ENCODE results near the gene ANAPC2. TPM values are rescaled to one million over a fixed set of nuclear protein-coding genes. Genes with fewer than 3 reads are reported as not detected.

The ANAPC2 gene
- polyA plus RNA-seq, 2 of the 4 experiments (the other 2 are of a cell fraction) = 17.5 to 40.7 TPM

GRCh38 chr9:137138058-137138721 lies 50.2 kb downstream of the ANAPC2 start:
- CTCF ChIA-PET = interaction anchor here (0.6 to 2.3 kb wide), 12 partner anchors 9 to 109 kb away, joined by 3 to 9 read pairs (median 3); partner anchors contain the start of genes RNF224 and SSNA1
- Histone ChIP-seq H3K9me3 (no peaks in the 10 kb centered on the region), H3K4me2 (peak overlapping the region; percentile 47), H3K4me3 (no peak overlapping the region), H3K4me1 (peaks cover 10% of the 10 kb centered on the region; the same call in 1 of the 3 replicates), H3K27ac (no peak overlapping the region)
- FAIRE-seq (no peak), DNase-seq (ENCODE audit: low read depth in 1 of 2, low spot score in 1 of 2) (peak in 1 of 2 experiments; percentile 39), ATAC-seq (peak in 1 of 2 experiments; percentile 38; a peak in 3 of 6 replicates)
- no peak for TF ChIP-seq HMGXB4 (CRISPR knock-in tag; IDR thresholded peaks at IDR 0.05; ENCODE audit: borderline replicate concordance)
- TF ChIP-seq ZNF302 (CRISPR knock-in tag; IDR thresholded peaks at IDR 0.05) = no peak
- no peak for TF ChIP-seq CTCF (IDR thresholded peaks at IDR 0.05)
- TF ChIP-seq ZSCAN20 (CRISPR knock-in tag; IDR thresholded peaks at IDR 0.05) = no peak
- no peak for TF ChIP-seq CBX8 (IDR thresholded peaks at IDR 0.05)
- no peak for TF ChIP-seq HOXB13 (CRISPR knock-in tag; IDR thresholded peaks at IDR 0.05; ENCODE audit: low read depth)
- no peak for TF ChIP-seq JUN (IDR thresholded peaks at IDR 0.05)
- no peak for TF ChIP-seq BHLHE40 (IDR thresholded peaks at IDR 0.05; ENCODE audit: low read depth, low read length)
- no peak for TF ChIP-seq HEYL (CRISPR knock-in tag; IDR thresholded peaks at IDR 0.05)
- no peak for TF ChIP-seq RFX5 (IDR thresholded peaks at IDR 0.05)
- no peak for TF ChIP-seq CHD4 (IDR thresholded peaks at IDR 0.05; ENCODE audit: borderline replicate concordance)
- TF ChIP-seq ESRRA (IDR thresholded peaks at IDR 0.05; ENCODE audit: borderline replicate concordance, low read length) = no peak
- TF ChIP-seq, protein P1, sequence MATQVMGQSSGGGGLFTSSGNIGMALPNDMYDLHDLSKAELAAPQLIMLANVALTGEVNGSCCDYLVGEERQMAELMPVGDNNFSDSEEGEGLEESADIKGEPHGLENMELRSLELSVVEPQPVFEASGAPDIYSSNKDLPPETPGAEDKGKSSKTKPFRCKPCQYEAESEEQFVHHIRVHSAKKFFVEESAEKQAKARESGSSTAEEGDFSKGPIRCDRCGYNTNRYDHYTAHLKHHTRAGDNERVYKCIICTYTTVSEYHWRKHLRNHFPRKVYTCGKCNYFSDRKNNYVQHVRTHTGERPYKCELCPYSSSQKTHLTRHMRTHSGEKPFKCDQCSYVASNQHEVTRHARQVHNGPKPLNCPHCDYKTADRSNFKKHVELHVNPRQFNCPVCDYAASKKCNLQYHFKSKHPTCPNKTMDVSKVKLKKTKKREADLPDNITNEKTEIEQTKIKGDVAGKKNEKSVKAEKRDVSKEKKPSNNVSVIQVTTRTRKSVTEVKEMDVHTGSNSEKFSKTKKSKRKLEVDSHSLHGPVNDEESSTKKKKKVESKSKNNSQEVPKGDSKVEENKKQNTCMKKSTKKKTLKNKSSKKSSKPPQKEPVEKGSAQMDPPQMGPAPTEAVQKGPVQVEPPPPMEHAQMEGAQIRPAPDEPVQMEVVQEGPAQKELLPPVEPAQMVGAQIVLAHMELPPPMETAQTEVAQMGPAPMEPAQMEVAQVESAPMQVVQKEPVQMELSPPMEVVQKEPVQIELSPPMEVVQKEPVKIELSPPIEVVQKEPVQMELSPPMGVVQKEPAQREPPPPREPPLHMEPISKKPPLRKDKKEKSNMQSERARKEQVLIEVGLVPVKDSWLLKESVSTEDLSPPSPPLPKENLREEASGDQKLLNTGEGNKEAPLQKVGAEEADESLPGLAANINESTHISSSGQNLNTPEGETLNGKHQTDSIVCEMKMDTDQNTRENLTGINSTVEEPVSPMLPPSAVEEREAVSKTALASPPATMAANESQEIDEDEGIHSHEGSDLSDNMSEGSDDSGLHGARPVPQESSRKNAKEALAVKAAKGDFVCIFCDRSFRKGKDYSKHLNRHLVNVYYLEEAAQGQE (IDR thresholded peaks at IDR 0.05) = no peak
- TF ChIP-seq TFCP2L1 (CRISPR knock-in tag; IDR thresholded peaks at IDR 0.05) = no peak
- no peak for TF ChIP-seq KDM5A (IDR thresholded peaks at IDR 0.05)
- TF ChIP-seq ZC3H11A (IDR thresholded peaks at IDR 0.05) = no peak
- POLR2A ChIA-PET = interaction anchor here (0.8 to 2.4 kb wide), 2 partner anchors 9 to 13 kb away, joined by 8 to 9 read pairs; no protein-coding TSS in a partner anchor
- 22% methylated on average over 23 of the region's 25 CpGs for WGBS (ENCODE audit: missing lambda C conversion rate)

GRCh38 chr9:137136881-137137607 lies 51.3 kb downstream of the ANAPC2 start:
- no peak for DNase-seq (ENCODE audit: low read depth in 1 of 2, low spot score in 1 of 2)
- no peak for ATAC-seq
- no peak overlapping the region for H3K27ac ChIP-seq
- H3K9me3 ChIP-seq = no peaks in the 10 kb centered on the region
- WGBS (ENCODE audit: missing lambda C conversion rate) = 78% methylated on average over 23 of the region's 23 CpGs
- H3K4me1 ChIP-seq = peaks cover 10% of the 10 kb centered on the region; the same call in 1 of the 3 replicates
- FAIRE-seq = no peak
- ChIA-PET POLR2A (interaction anchor here (0.8 kb wide), 1 partner anchor 14 kb away, joined by 8 read pairs; no protein-coding TSS in a partner anchor), CTCF (interaction anchor here (0.5 to 2.3 kb wide), 10 partner anchors 13 to 252 kb away, joined by 3 to 9 read pairs (median 4); partner anchors contain the start of gene NELFB)
- H3K4me3 ChIP-seq = no peak overlapping the region
- H3K4me2 ChIP-seq = no peak overlapping the region
- TF ChIP-seq E2F6 (IDR thresholded peaks at IDR 0.05; ENCODE audit: borderline replicate concordance, low read depth) (no peak), CEBPB (IDR thresholded peaks at IDR 0.05) (no peak), PHF8 (IDR thresholded peaks at IDR 0.05; ENCODE audit: borderline replicate concordance, low read depth) (no peak), EP300 (IDR thresholded peaks at IDR 0.05) (no peak), HOXB5 (CRISPR knock-in tag; IDR thresholded peaks at IDR 0.05) (no peak), RCOR1 (IDR thresholded peaks at IDR 0.05; ENCODE audit: low read depth, low read length) (no peak)
- TF ChIP-seq, protein P2, sequence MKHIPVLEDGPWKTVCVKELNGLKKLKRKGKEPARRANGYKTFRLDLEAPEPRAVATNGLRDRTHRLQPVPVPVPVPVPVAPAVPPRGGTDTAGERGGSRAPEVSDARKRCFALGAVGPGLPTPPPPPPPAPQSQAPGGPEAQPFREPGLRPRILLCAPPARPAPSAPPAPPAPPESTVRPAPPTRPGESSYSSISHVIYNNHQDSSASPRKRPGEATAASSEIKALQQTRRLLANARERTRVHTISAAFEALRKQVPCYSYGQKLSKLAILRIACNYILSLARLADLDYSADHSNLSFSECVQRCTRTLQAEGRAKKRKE (CRISPR knock-in tag; IDR thresholded peaks at IDR 0.05; ENCODE audit: low read depth) = no peak
